GM03348 (cell line): Measurements from ENCODE around the gene FAF1.
"Not testable (repeated sequence)": the region's sequence is repeated elsewhere in the genome, so short reads cannot be mapped to it uniquely, and the experiment has no call there.

Source experiments
- DNase-seq: peaks from one replicate; pipeline ENCODE4 v3.0.0; 2012; ENCODE audit warnings: low spot score

The FAF1 gene

GRCh38 chr1:50959913-50960844, at the start of gene FAF1:
Gene FAF1, minus strand, starts transcription at chr1:50960267. Its CDS starts 456 bp downstream, at chr1:50959811.
- DNase-seq: peak; percentile 97

DNA sequence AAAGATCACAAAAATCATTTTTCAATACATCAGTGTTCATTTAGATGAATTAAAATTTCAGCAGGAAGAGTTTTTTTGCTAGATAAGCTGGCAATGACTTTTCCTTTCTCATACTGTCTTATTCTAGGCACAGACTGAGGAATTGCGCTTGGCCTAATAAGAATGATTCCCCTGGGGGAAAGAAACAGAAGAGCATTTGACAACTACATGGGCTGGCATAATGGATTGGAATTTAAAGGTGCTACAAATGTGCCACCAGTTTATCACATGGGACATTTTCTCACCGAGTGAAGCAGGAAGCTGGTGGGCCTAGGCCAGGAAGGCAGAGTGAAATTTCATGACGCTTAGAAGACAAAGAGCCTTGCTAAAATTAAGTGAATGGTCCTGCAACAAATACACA, 49.3 kb upstream of the FAF1 start:
- no peak for DNase-seq

- not testable (repeated sequence) for DNase-seq
Observed at GRCh38 chr1:51005549-51005948, 45.5 kb upstream of the FAF1 start.

GRCh38 chr1:51002516-51002915, 42.4 kb upstream of the FAF1 start:
- DNase-seq: no peak

DNA sequence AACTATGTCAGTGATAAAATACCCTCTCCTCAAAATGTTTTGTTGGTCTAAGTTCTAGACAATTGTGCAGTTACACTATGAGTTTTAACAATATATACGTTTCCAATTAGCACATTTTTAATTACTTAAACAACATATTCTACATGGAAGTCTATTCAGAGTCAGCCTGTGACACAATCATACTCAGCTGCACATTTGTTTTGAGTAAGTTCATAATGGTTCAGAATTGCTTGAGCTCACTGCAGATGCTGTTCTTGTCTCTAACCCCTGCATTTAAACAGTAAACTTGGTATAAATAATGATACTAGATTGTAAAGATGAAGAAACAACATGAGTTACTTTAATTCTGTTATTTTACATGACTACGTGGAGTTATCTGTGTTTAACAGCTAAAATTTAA, 40.6 kb upstream of the FAF1 start:
- DNase-seq: no peak

DNA sequence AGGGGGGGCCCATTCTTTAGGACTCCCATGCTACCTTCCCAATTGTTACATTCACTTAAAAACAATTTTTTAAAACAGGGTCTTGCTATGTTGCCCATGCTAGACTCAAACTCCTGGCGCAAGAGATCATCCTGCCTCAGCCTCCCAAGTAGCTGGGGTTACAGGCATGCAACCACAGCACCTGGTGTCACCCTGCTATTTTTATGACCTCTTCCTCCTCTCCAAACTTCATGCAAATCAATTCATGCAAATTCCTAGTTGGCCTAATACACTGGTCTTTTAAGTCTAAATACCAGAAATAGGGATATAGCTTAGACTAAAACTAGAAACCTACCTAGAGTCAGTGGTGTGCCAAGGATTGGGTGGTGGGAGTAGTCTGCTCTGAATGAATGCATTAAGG, 40.1 kb upstream of the FAF1 start:
- no peak for DNase-seq

GRCh38 chr1:50999375-50999774, 39.3 kb upstream of the FAF1 start:
- not testable (repeated sequence) for DNase-seq

- DNase-seq: no peak
Observed at GRCh38 chr1:50996083-50996482, 36.0 kb upstream of the FAF1 start.

GRCh38 chr1:50995651-50996050, 35.6 kb upstream of the FAF1 start:
- DNase-seq: no peak

DNA sequence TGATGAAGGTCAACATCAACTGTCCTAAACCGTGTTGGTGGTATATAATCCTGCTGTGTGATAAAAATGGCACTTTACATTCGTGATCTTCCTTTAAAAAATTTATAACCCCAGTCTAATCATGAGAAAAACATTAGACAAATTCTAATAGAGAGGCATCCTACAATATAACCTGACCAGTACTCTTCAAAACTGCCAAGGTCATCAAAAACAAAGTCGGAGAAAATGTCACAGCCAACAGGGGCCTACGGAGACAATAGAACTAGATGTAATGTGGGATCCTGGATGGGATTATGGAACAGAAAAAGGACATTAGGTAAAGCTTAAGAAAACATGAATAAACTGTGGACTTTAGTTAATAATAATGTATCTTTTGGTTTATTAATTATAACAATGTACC, 34.9 kb upstream of the FAF1 start:
- DNase-seq: no peak

- DNase-seq: no peak
Observed at GRCh38 chr1:50993645-50994044, 33.6 kb upstream of the FAF1 start.

GRCh38 chr1:50992532-50993318, 32.7 kb upstream of the FAF1 start:
- DNase-seq: no peak

DNA sequence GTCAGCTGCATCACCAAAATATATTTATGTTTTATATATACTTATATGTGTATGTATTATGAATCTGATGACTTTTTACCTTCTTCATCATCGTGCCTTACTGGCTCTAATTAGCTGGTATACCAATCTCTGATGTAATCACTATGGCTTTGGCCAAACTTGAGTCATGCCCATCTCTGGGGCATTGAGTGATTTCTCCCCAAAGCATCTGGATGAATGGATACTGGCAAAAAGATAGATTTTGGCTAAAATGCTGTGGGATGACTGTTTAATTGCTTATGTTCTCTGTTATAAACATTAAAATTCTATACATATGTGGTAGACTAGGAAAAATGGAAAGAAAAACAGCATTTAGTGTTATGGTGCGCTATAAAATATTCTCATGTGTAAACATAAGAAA, 29.6 kb upstream of the FAF1 start:
- peak; percentile 42 for DNase-seq

DNA sequence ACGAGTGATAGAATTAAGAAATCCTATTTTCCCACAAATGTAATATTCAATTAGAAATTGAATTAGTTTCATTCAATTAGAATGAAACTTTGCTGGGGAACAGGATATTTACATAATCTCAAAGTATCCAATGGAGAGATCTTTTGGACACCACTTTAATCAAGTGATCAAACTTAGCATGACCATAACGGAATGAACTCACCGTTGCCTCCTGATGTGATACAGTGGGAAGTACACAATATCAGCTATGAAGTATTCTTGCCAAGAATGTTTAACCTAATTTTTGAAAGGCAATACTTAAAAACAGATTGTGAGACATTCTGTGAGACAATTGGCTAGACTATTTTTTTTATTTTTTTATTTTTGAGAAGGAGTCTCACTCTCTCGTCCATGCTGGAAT, 26.6 kb upstream of the FAF1 start:
- DNase-seq: no peak

DNA sequence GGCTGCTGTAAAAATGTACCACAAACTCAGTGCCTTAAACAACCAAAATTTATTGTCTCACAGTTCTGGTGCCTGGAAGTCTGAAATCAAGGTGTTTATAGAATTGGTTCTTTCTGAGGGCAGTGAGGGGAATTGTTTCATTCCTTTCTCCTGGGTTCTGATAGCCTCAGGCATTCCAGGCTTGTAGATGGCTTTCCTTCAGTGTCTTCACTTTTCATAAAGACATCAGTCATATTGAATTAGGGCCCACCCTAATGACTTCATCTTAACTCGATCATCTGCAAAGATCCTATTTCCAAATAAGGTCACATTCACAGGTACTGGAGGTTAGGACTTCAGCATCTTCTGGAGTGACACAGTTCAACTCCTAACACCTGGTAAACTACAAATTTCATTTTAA, 25.0 kb upstream of the FAF1 start:
- DNase-seq: no peak

DNA sequence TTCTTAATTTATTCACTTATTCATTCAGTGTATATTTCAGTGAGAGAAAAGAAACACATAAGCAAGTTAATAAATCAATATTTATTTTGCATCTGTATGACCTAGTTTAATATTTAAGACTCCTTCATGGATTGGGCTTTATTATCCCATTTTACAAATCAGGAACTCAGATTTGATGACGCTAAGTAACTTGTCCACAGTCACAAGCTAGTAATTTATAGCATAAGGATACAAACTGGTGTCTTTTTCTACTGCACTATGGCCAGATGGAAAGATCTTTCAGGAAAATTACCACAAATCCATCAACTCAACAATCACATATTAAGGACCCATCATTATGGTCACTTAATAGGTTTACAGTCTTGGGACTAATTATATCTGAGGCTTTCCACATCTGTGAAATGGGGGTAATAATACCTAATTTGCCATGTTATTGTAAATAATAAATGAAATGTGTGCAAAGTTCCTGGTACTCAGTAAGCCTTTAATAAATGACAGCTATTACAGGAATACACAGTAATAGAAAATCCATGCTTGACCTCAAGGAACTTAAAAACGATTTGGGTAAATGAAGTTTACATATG, 23.2 kb upstream of the FAF1 start:
- no peak for DNase-seq

- DNase-seq: no peak
Observed at GRCh38 chr1:50982611-50983010, 22.5 kb upstream of the FAF1 start.

- DNase-seq: no peak
Observed at GRCh38 chr1:50981741-50982140, 21.7 kb upstream of the FAF1 start.

DNA sequence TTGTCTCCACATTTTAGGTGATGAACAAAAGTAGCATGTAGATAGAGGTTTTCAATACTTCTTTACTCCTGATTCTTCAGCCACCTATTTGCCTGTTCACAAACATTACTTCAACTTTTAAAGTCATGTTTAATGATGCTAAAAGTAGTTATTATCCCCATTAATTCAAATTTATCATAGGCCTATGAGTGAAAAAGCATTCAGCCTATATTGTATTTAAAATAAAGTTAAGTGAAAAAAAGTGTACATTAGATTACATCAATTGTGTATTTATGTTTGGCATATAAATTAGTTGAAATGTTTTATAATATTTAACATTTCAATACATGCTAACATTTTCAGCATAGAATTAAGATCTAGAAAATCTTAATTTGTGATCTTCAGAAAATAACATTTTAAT, 20.4 kb upstream of the FAF1 start:
- DNase-seq: no peak

- no peak for DNase-seq
Observed at GRCh38 chr1:50979937-50980336, 19.9 kb upstream of the FAF1 start.

GRCh38 chr1:50978852-50979781, 19.1 kb upstream of the FAF1 start:
- no peak for DNase-seq
